WTC11 (cell line): ENCODE data around the gene DHRS1. TPM values are rescaled to one million over a fixed set of nuclear protein-coding genes. Genes with fewer than 3 reads are reported as not detected.

ENCODE experiments used
- ATAC-seq: fragments of 200-7000 bp; cut with Tn5 transposase; 2 replicates; pipeline ENCODE4 v1.10.0; 2021; ENCODE audit warnings: mild to moderate bottlenecking, moderate library complexity
- CTCF ChIA-PET: fragments of 300-600 bp; sonication (Branson Sonifier 250); formaldehyde crosslinking; loops from one replicate; lab custom pipeline; 2021; ENCODE audit warnings: antibody characterized with exemption; lab: Charles Lee
- POLR2A ChIA-PET: fragments of 350-600 bp; sonication (Branson Sonifier 250); formaldehyde crosslinking; loops from one replicate; lab custom pipeline; 2021; ENCODE audit warnings: antibody characterized with exemption; lab: Charles Lee
- DNase-seq: peaks from one replicate; pipeline ENCODE4 v3.0.0; 2021; ENCODE audit warnings: low spot score
- H3K27ac Mint-ChIP-seq: 2 replicates; pipeline ENCODE4 v1.8.0; 2021; ENCODE audit warnings: mixed read lengths
- H3K27me3 Mint-ChIP-seq: 2 replicates; pipeline ENCODE4 v1.8.0; 2021; ENCODE audit warnings: low read depth, mild to moderate bottlenecking, moderate library complexity, mixed read lengths
- H3K36me3 Mint-ChIP-seq: 2 replicates; pipeline ENCODE4 v1.8.0; 2021; ENCODE audit warnings: mixed read lengths
- H3K4me1 Mint-ChIP-seq: 2 replicates; pipeline ENCODE4 v1.8.0; 2022; ENCODE audit warnings: mixed read lengths
- H3K4me3 Mint-ChIP-seq: 2 replicates; pipeline ENCODE4 v1.8.0; 2021; ENCODE audit warnings: mild to moderate bottlenecking, moderate library complexity, mixed read lengths
- H3K9me3 Mint-ChIP-seq: 2 replicates; pipeline ENCODE4 v1.8.0; 2021; ENCODE audit warnings: mixed read lengths
- ATF1 ChIP-seq: sonication (generic); formaldehyde crosslinking; IDR thresholded peaks from 2 replicates; pipeline ENCODE4 v1.8.1; 2023; ENCODE audit warnings: mild to moderate bottlenecking, moderate library complexity, missing genetic modification reagents
- ELF4 ChIP-seq: sonication (generic); formaldehyde crosslinking; IDR thresholded peaks from 2 replicates; pipeline ENCODE4 v1.8.1; 2022; ENCODE audit warnings: low read depth, mild to moderate bottlenecking, moderate library complexity, missing genetic modification reagents
- JUN ChIP-seq: sonication (generic); formaldehyde crosslinking; IDR thresholded peaks from 2 replicates; pipeline ENCODE4 v1.8.0; 2023; ENCODE audit warnings: mild to moderate bottlenecking, missing genetic modification reagents
- KAT7 ChIP-seq: sonication (generic); formaldehyde crosslinking; IDR thresholded peaks from 2 replicates; pipeline ENCODE4 v1.8.1; 2023; ENCODE audit warnings: missing genetic modification reagents, mild to moderate bottlenecking, borderline replicate concordance
- NFATC4 ChIP-seq: fragments of 250-450 bp; sonication (Bioruptor Pico); IDR thresholded peaks from 2 replicates; pipeline ENCODE4 v1.9.0; 2021; ENCODE audit warnings: mild to moderate bottlenecking
- NFYB ChIP-seq: sonication (generic); formaldehyde crosslinking; conservative IDR thresholded peaks from 2 replicates; pipeline ENCODE4 v1.8.0; 2022; ENCODE audit warnings: low read depth, missing genetic modification reagents
- NR3C1 ChIP-seq: sonication (generic); formaldehyde crosslinking; conservative IDR thresholded peaks from 2 replicates; pipeline ENCODE4 v1.8.1; 2023; ENCODE audit warnings: low read depth, mild to moderate bottlenecking, missing genetic modification reagents
- PRRX2 ChIP-seq: fragments of 250-450 bp; sonication (Bioruptor Pico); IDR thresholded peaks from 2 replicates; pipeline ENCODE4 v1.8.0; 2021; ENCODE audit warnings: mild to moderate bottlenecking
- RORB ChIP-seq: fragments of 250-450 bp; sonication (Bioruptor Pico); IDR thresholded peaks from 2 replicates; pipeline ENCODE4 v1.9.0; 2021; ENCODE audit warnings: mild to moderate bottlenecking
- SMAD3 ChIP-seq: sonication (generic); formaldehyde crosslinking; IDR thresholded peaks from 2 replicates; pipeline ENCODE4 v1.8.0; 2022; ENCODE audit warnings: missing genetic modification reagents, mild to moderate bottlenecking, borderline replicate concordance
- SP1 ChIP-seq: sonication (generic); formaldehyde crosslinking; conservative IDR thresholded peaks from 2 replicates; pipeline ENCODE4 v1.8.1; 2022; ENCODE audit warnings: missing genetic modification reagents
- TP53 ChIP-seq: sonication (generic); formaldehyde crosslinking; IDR thresholded peaks from 2 replicates; pipeline ENCODE4 v1.8.1; 2023; ENCODE audit warnings: mild to moderate bottlenecking, missing genetic modification reagents
- USF2 ChIP-seq: sonication (generic); formaldehyde crosslinking; IDR thresholded peaks from 2 replicates; pipeline ENCODE4 v1.8.1; 2023; ENCODE audit warnings: mild to moderate bottlenecking, missing genetic modification reagents, moderate library complexity
- ZBTB21 ChIP-seq: sonication (generic); formaldehyde crosslinking; IDR thresholded peaks from 2 replicates; pipeline ENCODE4 v1.8.1; 2023; ENCODE audit warnings: mild to moderate bottlenecking, missing genetic modification reagents, borderline replicate concordance
- ZNF121 ChIP-seq: sonication (generic); formaldehyde crosslinking; IDR thresholded peaks from 2 replicates; pipeline ENCODE4 v1.8.0; 2023; ENCODE audit warnings: missing genetic modification reagents
- ZNF423 ChIP-seq: fragments of 250-450 bp; sonication (Bioruptor Pico); IDR thresholded peaks from 2 replicates; pipeline ENCODE4 v2.1.2; 2022; ENCODE audit warnings: mild to moderate bottlenecking, moderate library complexity
- ZNF671 ChIP-seq: fragments of 250-450 bp; sonication (Bioruptor Pico); IDR thresholded peaks from 2 replicates; pipeline ENCODE4 v1.8.0; 2021; ENCODE audit warnings: mild to moderate bottlenecking
- ZSCAN18 ChIP-seq: fragments of 250-450 bp; sonication (Bioruptor Pico); IDR thresholded peaks from 2 replicates; pipeline ENCODE4 v2.1.2; 2022; ENCODE audit warnings: mild to moderate bottlenecking, moderate library complexity
- total RNA-seq: library from RNA; stranded (reverse); gene quantifications from 3 replicates; pipeline ENCODE4 v1.2.3, GENCODE V29; 2021
- TF ChIP-seq, protein P1 (sequence below): sonication (generic); formaldehyde crosslinking; IDR thresholded peaks from 2 replicates; pipeline ENCODE4 v1.8.1; 2022; ENCODE audit warnings: missing genetic modification reagents, borderline replicate concordance
- TF ChIP-seq, protein P2 (sequence below): sonication (generic); formaldehyde crosslinking; IDR thresholded peaks from 2 replicates; pipeline ENCODE4 v1.8.1; 2023; ENCODE audit warnings: mild to moderate bottlenecking, missing genetic modification reagents, moderate library complexity
- TF ChIP-seq, protein P3 (sequence below): sonication (generic); formaldehyde crosslinking; IDR thresholded peaks from 2 replicates; pipeline ENCODE4 v1.8.1; 2022; ENCODE audit warnings: low read depth, missing genetic modification reagents, borderline replicate concordance
- TF ChIP-seq, protein P4 (sequence below): fragments of 200-600 bp; IDR thresholded peaks from 2 replicates; pipeline ENCODE4 v1.8.0; 2022; ENCODE audit warnings: antibody characterized with exemption
- TF ChIP-seq, protein P5 (sequence below): fragments of 250-450 bp; sonication (Bioruptor Pico); conservative IDR thresholded peaks from 2 replicates; pipeline ENCODE4 v1.9.0; 2021; ENCODE audit warnings: mild to moderate bottlenecking

The DHRS1 gene
- total RNA-seq, 1 experiment from 2014 or later: 13.9 TPM

- Mint-ChIP-seq H3K27me3 (peaks cover 72% of the 10 kb centered on the region), H3K4me1 (no peaks in the 10 kb centered on the region; the same call in 1 of the 2 replicates), H3K4me3 (no peak overlapping the region), H3K27ac (no peak overlapping the region), H3K36me3 (no peaks in the 10 kb centered on the region), H3K9me3 (no peaks in the 10 kb centered on the region)
- DNase-seq (no peak), ATAC-seq (no peak)
- TF ChIP-seq ELF4 (CRISPR knock-in tag): no peak
- TF ChIP-seq, protein P1, sequence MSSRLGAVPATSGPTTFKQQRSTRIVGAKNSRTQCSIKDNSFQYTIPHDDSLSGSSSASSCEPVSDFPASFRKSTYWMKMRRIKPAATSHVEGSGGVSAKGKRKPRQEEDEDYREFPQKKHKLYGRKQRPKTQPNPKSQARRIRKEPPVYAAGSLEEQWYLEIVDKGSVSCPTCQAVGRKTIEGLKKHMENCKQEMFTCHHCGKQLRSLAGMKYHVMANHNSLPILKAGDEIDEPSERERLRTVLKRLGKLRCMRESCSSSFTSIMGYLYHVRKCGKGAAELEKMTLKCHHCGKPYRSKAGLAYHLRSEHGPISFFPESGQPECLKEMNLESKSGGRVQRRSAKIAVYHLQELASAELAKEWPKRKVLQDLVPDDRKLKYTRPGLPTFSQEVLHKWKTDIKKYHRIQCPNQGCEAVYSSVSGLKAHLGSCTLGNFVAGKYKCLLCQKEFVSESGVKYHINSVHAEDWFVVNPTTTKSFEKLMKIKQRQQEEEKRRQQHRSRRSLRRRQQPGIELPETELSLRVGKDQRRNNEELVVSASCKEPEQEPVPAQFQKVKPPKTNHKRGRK (CRISPR knock-in tag): no peak
- no peak for TF ChIP-seq SP1
- no peak for TF ChIP-seq ZNF423 (CRISPR knock-in tag)
- no peak for TF ChIP-seq JUN (CRISPR knock-in tag)
- no peak for TF ChIP-seq KAT7
- TF ChIP-seq NR3C1 (CRISPR knock-in tag): no peak
- TF ChIP-seq, protein P2, sequence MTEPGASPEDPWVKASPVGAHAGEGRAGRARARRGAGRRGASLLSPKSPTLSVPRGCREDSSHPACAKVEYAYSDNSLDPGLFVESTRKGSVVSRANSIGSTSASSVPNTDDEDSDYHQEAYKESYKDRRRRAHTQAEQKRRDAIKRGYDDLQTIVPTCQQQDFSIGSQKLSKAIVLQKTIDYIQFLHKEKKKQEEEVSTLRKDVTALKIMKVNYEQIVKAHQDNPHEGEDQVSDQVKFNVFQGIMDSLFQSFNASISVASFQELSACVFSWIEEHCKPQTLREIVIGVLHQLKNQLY (CRISPR knock-in tag): no peak
- no peak for TF ChIP-seq USF2 (CRISPR knock-in tag)
- no peak for TF ChIP-seq ATF1 (CRISPR knock-in tag)
- TF ChIP-seq SMAD3 (CRISPR knock-in tag): no peak
- TF ChIP-seq, protein P3, sequence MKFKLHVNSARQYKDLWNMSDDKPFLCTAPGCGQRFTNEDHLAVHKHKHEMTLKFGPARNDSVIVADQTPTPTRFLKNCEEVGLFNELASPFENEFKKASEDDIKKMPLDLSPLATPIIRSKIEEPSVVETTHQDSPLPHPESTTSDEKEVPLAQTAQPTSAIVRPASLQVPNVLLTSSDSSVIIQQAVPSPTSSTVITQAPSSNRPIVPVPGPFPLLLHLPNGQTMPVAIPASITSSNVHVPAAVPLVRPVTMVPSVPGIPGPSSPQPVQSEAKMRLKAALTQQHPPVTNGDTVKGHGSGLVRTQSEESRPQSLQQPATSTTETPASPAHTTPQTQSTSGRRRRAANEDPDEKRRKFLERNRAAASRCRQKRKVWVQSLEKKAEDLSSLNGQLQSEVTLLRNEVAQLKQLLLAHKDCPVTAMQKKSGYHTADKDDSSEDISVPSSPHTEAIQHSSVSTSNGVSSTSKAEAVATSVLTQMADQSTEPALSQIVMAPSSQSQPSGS (CRISPR knock-in tag): no peak
- TF ChIP-seq ZNF671 (CRISPR knock-in tag): no peak
- TF ChIP-seq NFYB (CRISPR knock-in tag): no peak
- TF ChIP-seq ZBTB21 (CRISPR knock-in tag): no peak
- TF ChIP-seq RORB (CRISPR knock-in tag): no peak
- ChIA-PET POLR2A (no interaction called here), CTCF (interaction anchor here (0.6 to 2.4 kb wide), 5 partner anchors 9 to 112 kb away, joined by 3 to 18 read pairs (median 4); no protein-coding TSS in a partner anchor)
Measured at GRCh38 chr14:24325041-24325530, 25.5 kb upstream of the DHRS1 start.

DNA sequence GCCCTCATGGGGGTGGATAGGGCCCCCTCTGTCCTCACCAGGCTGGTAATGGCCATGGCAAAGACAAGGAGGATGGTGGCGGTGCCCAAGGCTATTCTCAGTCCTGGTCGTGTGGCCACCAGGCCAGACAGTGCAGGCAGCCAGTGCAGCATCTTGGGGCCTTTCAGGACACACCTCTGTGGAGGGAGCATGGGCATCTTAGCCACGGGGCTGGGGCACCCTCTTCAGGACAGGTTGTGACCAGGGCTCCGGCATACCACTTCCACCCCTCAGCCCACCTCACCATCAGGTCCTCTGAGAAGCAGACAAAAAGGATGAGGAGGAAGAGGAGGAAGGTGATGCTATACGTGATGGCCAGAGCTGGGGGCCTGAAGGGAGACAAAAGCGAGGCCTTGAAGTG lies 24.4 kb upstream of the DHRS1 start:
- H3K27ac Mint-ChIP-seq: no peak overlapping the region
- no peaks in the 10 kb centered on the region for H3K36me3 Mint-ChIP-seq
- ATAC-seq: no peak
- no peaks in the 10 kb centered on the region; the same call in 1 of the 2 replicates for H3K4me1 Mint-ChIP-seq
- ChIA-PET POLR2A (no interaction called here), CTCF (interaction anchor here (0.9 to 3.9 kb wide), 5 partner anchors 9 to 113 kb away, joined by 3 to 22 read pairs (median 18); partner anchors contain the start of gene CIDEB)
- H3K27me3 Mint-ChIP-seq: peaks cover 73% of the 10 kb centered on the region
- no peaks in the 10 kb centered on the region for H3K9me3 Mint-ChIP-seq
- H3K4me3 Mint-ChIP-seq: no peak overlapping the region
- no peak for DNase-seq
- TF ChIP-seq, protein P4, sequence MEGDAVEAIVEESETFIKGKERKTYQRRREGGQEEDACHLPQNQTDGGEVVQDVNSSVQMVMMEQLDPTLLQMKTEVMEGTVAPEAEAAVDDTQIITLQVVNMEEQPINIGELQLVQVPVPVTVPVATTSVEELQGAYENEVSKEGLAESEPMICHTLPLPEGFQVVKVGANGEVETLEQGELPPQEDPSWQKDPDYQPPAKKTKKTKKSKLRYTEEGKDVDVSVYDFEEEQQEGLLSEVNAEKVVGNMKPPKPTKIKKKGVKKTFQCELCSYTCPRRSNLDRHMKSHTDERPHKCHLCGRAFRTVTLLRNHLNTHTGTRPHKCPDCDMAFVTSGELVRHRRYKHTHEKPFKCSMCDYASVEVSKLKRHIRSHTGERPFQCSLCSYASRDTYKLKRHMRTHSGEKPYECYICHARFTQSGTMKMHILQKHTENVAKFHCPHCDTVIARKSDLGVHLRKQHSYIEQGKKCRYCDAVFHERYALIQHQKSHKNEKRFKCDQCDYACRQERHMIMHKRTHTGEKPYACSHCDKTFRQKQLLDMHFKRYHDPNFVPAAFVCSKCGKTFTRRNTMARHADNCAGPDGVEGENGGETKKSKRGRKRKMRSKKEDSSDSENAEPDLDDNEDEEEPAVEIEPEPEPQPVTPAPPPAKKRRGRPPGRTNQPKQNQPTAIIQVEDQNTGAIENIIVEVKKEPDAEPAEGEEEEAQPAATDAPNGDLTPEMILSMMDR: no peak
- TF ChIP-seq, protein P5, sequence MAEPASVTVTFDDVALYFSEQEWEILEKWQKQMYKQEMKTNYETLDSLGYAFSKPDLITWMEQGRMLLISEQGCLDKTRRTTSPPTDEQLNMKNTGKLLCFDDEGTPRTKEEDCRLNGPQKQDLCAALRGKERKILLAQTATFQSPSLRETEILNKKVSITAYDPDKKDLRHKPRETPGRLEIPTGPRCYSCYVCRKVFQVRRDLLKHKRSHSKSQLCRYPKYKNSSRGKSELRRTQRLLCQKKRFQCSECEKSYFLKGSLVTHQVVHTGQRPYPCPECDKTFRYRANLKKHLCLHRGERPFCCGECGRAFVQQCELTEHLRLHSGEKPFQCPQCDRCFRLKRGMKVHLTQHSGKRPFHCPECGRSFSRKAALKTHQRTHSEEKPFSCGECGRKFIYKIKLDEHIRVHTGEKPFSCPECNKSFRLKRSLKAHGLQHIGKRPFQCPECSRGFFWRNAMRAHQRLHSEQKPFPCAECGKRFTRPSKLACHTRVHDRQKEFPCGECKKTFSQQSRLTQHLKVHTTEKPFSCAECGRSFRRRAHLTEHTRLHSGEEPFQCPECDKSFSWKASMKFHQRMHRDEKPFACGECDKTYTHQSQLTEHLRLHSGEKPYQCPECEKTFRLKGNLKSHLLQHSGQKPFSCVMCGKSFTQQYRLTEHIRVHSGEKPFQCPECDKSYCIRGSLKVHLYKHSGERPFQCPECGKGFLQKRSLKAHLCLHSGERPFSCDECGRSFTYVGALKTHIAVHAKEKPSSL: no peak
- no peak for TF ChIP-seq TP53 (CRISPR knock-in tag)
- TF ChIP-seq ZNF121 (CRISPR knock-in tag): no peak
- TF ChIP-seq ZSCAN18 (CRISPR knock-in tag): no peak
- no peak for TF ChIP-seq NFATC4
- no peak for TF ChIP-seq PRRX2 (CRISPR knock-in tag)
